ENCODE data around the gene LMX1B.

LMX1B gene

GRCh38 chr9:126667190-126668055 lies 53.7 kb downstream of the LMX1B start:
- Histone ChIP-seq H3K36me3 (ENCODE audit: control insufficient read depth in 2 of 2, insufficient read depth in 1 of 2, low read length in 2 of 2) (no peaks in the 10 kb centered on the region), H3K4me3 (ENCODE audit: low read depth, low read length) (no peak overlapping the region), H3K27ac (ENCODE audit: extremely low read depth, low read depth, low read length) (no peak overlapping the region), H3K4me1 (ENCODE audit: control insufficient read depth, insufficient read depth, low read length) (peaks cover 11% of the 10 kb centered on the region), H3K9me3 (ENCODE audit: control insufficient read depth, insufficient read depth, low read depth, low read length) (no peaks in the 10 kb centered on the region)
- ChIA-PET CTCF (interaction anchor here (0.9 to 1.7 kb wide), 6 partner anchors 11 to 167 kb away, joined by 3 to 7 read pairs (median 4); no protein-coding TSS in a partner anchor), POLR2A (interaction anchor here (1.3 kb wide), 1 partner anchor 51 kb away, joined by 3 read pairs; no protein-coding TSS in a partner anchor)
- TF ChIP-seq TRIM28 (IDR thresholded peaks at IDR 0.05; ENCODE audit: borderline replicate concordance, low read length) (0 out of 2 replicates have a peak, but pooled peaks have one; percentile 41), ZNF26 (tag by site-specific recombination; IDR thresholded peaks at IDR 0.05) (no peak), TSHZ1 (tag by site-specific recombination; IDR thresholded peaks at IDR 0.05; ENCODE audit: borderline replicate concordance) (peak; percentile 73; the same call in 1 of the 2 replicates), PRDM1 (tag by site-specific recombination; IDR thresholded peaks at IDR 0.05) (0 out of 2 replicates have a peak, but pooled peaks have one; percentile 24), ZNF311 (tag by site-specific recombination; IDR thresholded peaks at IDR 0.05; ENCODE audit: borderline replicate concordance) (no peak), ZNF449 (tag by site-specific recombination; IDR thresholded peaks at IDR 0.05) (no peak), SCRT2 (tag by site-specific recombination; IDR thresholded peaks at IDR 0.05) (peak; percentile 29; the same call in 1 of the 2 replicates), ZNF664 (tag by site-specific recombination; IDR thresholded peaks at IDR 0.05) (peak; percentile 95), ZBTB21 (tag by site-specific recombination; IDR thresholded peaks at IDR 0.05) (no peak), OSR2 (tag by site-specific recombination; IDR thresholded peaks at IDR 0.05) (0 out of 2 replicates have a peak, but pooled peaks have one; percentile 41), ZNF843 (tag by site-specific recombination; IDR thresholded peaks at IDR 0.05) (no peak), MEIS1 (CRISPR knock-in tag; IDR thresholded peaks at IDR 0.05; ENCODE audit: borderline replicate concordance) (peak; percentile 89; the same call in 1 of the 2 replicates), PRDM10 (tag by site-specific recombination; IDR thresholded peaks at IDR 0.05) (no peak), ZNF175 (tag by site-specific recombination; IDR thresholded peaks at IDR 0.05) (no peak), ZNF76 (tag by site-specific recombination; IDR thresholded peaks at IDR 0.05; ENCODE audit: borderline replicate concordance, low read depth) (no peak)
- TF ChIP-seq, protein P1, sequence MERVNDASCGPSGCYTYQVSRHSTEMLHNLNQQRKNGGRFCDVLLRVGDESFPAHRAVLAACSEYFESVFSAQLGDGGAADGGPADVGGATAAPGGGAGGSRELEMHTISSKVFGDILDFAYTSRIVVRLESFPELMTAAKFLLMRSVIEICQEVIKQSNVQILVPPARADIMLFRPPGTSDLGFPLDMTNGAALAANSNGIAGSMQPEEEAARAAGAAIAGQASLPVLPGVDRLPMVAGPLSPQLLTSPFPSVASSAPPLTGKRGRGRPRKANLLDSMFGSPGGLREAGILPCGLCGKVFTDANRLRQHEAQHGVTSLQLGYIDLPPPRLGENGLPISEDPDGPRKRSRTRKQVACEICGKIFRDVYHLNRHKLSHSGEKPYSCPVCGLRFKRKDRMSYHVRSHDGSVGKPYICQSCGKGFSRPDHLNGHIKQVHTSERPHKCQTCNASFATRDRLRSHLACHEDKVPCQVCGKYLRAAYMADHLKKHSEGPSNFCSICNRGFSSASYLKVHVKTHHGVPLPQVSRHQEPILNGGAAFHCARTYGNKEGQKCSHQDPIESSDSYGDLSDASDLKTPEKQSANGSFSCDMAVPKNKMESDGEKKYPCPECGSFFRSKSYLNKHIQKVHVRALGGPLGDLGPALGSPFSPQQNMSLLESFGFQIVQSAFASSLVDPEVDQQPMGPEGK (tag by site-specific recombination; IDR thresholded peaks at IDR 0.05) = peak; percentile 28; the same call in 1 of the 2 replicates
- TF ChIP-seq, protein P2, sequence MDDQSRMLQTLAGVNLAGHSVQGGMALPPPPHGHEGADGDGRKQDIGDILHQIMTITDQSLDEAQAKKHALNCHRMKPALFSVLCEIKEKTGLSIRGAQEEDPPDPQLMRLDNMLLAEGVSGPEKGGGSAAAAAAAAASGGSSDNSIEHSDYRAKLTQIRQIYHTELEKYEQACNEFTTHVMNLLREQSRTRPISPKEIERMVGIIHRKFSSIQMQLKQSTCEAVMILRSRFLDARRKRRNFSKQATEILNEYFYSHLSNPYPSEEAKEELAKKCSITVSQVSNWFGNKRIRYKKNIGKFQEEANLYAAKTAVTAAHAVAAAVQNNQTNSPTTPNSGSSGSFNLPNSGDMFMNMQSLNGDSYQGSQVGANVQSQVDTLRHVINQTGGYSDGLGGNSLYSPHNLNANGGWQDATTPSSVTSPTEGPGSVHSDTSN (CRISPR knock-in tag; IDR thresholded peaks at IDR 0.05) = peak; percentile 80; the same call in 1 of the 2 replicates

Measured in HEK293 (cell line).